Omental fat pad (tissue), 4 donors: ENCODE measurements around the gene FAM83B. TPM values are rescaled to one million over a fixed set of nuclear protein-coding genes. Genes with fewer than 3 reads are reported as not detected.
"Not testable (repeated sequence)": the region's sequence is repeated elsewhere in the genome, so short reads cannot be mapped to it uniquely, and the experiment has no call there.

Experiments
- ATAC-seq: fragments of 150-250 bp; one replicate; pipeline ENCODE4 v1.9.1; 2016; ENCODE audit warnings: mild to moderate bottlenecking, moderate library complexity; ENCODE audit not compliant: low FRiP score
- DNase-seq: peaks from one replicate; pipeline ENCODE4 v3.0.0-alpha.2; 2019; ENCODE audit warnings: low spot score
- total RNA-seq, 4 donors: library from RNA; depleted of rRNA; stranded (reverse); fragments of >200 nt; gene quantifications; one replicate each; pipeline ENCODE4 v1.1.0, GENCODE V29; 2016
- TF ChIP-seq, protein P1 (sequence below), 3 donors: fragments of 450-650 bp; IDR thresholded peaks; one replicate each; pipeline ENCODE4 v1.5.1; 2016 to 2017; ENCODE audit warnings: antibody characterized with exemption in 3 of 3, mild to moderate bottlenecking in 3 of 3, moderate library complexity in 2 of 3

FAM83B gene
- total RNA-seq, 4 donors from 2014 or later = 0.19 to 0.72 (median 0.37) TPM; not detected in 1

DNA sequence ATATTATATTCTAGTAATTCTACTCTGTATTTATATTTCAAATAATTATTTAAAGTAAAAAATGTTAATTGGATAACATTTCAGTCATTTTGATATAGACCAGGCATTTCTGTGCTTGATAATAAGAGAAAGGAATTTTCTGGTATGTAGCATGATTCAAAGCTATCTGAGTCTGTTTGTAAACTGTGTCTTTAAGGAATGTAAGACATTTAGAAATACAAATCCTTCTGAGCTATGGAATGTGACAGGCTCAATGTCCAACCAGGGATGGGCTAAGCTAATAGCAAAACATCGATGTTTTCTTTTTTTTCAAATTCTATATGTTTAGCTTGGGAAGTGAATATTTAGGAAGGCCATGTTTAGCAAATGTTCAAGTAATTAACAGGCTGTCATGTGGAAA is 41.5 kb upstream of the FAM83B start:
- ATAC-seq = no peak
- DNase-seq = no peak
- TF ChIP-seq, protein P1, sequence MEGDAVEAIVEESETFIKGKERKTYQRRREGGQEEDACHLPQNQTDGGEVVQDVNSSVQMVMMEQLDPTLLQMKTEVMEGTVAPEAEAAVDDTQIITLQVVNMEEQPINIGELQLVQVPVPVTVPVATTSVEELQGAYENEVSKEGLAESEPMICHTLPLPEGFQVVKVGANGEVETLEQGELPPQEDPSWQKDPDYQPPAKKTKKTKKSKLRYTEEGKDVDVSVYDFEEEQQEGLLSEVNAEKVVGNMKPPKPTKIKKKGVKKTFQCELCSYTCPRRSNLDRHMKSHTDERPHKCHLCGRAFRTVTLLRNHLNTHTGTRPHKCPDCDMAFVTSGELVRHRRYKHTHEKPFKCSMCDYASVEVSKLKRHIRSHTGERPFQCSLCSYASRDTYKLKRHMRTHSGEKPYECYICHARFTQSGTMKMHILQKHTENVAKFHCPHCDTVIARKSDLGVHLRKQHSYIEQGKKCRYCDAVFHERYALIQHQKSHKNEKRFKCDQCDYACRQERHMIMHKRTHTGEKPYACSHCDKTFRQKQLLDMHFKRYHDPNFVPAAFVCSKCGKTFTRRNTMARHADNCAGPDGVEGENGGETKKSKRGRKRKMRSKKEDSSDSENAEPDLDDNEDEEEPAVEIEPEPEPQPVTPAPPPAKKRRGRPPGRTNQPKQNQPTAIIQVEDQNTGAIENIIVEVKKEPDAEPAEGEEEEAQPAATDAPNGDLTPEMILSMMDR (IDR thresholded peaks at IDR 0.05) = no peak

DNA sequence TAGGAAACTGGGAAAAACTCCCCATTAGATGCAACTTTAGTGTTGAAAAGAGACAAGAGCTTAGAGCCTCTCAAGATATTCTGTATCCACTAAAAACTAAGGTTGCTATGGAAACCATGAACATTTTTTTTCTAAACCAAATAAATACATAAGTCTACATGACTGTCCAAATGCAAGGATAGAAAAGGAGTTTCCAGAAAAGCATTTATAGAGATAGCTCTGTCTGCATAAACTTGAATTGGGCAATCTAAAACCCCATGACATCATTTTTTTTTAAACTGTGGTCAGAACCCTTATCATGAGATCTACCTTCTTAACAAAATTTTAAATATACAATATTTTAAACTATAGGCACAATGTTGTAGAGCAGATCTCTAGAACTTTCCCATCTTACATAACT is 36.4 kb upstream of the FAM83B start:
- ATAC-seq (no peak), DNase-seq (no peak)
- TF ChIP-seq, protein P1 (IDR thresholded peaks at IDR 0.05) = no peak

DNA sequence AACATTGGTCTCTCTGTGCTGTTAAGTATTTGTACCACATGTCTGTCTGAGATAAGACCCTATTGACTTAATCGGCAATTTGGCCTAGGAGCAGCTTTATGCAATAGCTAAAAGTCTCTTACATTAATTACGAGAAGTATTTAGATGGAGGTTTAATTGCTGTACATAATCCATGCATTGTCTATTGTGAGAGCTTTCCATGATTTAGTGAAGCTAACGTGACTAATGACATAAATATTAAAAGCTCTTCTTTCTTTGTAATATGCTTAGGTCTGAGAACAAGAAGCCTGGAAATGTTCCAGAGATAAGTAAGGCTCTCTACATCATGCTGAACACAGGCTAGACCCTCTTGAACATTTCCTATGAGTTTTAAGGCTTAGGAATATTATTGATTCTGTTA is 32.7 kb upstream of the FAM83B start:
- TF ChIP-seq, protein P1 (IDR thresholded peaks at IDR 0.05) = no peak
- ATAC-seq (no peak), DNase-seq (no peak)

DNA sequence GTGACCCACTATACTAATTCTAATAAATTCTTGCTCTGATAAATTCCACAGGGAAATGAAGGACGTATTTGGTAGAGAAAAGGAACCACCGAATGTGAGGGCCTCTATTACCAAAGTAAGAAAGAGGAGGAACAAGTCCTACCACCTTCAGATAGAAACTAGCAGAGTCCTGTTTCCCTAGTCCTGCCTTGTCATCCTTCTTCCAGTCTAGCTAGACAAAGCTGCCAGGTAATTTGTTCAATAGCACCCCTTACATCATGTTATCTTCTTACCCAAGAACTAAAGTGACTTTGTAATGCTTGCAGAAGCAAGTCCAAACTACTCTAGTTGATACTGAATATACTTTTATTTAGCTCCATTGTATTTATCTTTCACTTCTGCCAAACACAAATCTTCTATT is 29.3 kb upstream of the FAM83B start:
- TF ChIP-seq, protein P1 (IDR thresholded peaks at IDR 0.05) = no peak
- DNase-seq (no peak), ATAC-seq (no peak)

DNA sequence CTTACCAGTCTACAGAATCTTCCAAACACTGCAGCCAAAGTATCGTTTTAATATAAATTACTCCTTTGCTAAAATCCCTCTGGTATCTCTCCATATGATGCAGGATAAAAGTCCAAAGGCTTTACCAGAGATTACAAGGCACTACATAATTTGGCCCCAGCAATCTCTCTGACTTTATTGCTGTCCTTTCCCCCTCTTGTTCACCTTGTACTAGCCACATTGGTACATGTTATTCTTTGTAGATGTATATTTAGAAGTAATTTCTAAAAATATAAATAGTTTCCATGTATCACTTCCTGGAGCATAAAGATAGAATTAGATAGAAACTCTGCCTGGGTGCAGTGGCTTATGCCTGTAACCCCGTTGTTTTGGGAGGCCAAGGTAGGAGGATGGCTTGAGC is 28.7 kb upstream of the FAM83B start:
- TF ChIP-seq, protein P1 (IDR thresholded peaks at IDR 0.05) = no peak
- DNase-seq (no peak), ATAC-seq (no peak)

DNA sequence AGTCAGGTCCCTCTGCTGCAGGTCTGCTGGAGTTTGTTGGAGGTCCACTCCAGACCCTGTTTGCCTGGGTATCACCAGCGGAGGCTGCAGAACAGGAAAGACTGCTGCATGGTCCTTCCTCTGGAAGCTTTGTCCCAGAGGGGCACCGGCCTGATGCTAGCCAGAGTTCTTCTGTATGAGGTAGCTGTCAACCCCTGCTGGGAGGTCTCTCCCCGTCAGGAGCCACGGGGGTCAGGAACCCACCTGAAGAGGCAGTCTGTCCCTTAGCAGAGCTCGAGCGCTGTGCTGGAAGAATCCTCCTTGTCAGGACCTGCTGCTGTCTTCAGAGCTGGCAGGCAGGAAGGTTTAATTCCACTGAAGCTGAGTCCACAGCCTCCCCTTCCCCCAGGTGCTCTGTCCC is 22.3 kb upstream of the FAM83B start:
- not testable (repeated sequence) for DNase-seq, ATAC-seq

DNA sequence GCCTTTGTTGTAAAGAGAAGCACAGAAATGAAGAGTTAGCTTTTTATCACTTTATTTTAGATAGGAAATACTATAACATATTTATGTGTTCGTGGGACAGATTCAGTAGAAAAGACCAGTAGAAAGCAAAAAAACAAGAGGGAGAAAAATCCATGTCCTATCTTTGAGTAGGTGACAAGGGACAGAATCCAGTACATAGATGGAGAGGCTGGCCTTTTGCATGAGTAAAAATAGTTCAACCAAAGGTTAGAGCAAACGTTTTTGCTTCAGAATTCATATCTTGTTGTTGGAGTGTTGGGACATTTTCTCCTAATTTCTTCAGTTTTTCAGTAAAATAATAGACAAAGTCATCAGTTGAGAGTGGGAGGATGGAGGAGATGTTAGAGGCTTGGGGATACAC is 19.6 kb upstream of the FAM83B start:
- ATAC-seq = no peak
- TF ChIP-seq, protein P1 (IDR thresholded peaks at IDR 0.05) = no peak
- DNase-seq = no peak

DNA sequence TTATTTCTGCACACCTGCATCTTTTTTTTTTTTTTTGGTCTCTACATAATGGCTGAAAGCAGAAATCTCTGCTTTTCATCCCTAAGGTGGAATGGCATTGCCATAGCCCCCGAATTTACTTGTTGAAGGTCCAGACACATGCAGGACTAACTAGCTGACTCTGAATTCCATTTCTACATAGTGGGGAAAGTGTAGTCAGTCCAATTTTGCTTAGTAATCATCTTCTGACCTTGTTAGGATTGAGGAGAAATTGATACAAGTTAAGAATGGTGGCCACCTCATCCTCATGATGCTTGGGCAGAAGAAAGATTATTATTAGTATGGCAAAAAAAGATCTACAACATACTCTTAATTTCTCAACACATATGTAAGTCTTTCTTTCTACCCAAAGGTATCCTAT is 16.4 kb upstream of the FAM83B start:
- DNase-seq (no peak), ATAC-seq (no peak)
- TF ChIP-seq, protein P1 (IDR thresholded peaks at IDR 0.05) = no peak
